ENCODE measurements around the gene IGSF10. TPM values are rescaled to one million over a fixed set of nuclear protein-coding genes. Genes with fewer than 3 reads are reported as not detected.
A peak's percentile ranks its signal among the peaks of the same experiment; 100 is the strongest.

Gene IGSF10
- total and polyA plus RNA-seq, 2 of the 13 experiments (the other 11 are each of a cell fraction or from before 2014, with no cell fraction given) = 0.16 TPM; not detected in 1

DNA sequence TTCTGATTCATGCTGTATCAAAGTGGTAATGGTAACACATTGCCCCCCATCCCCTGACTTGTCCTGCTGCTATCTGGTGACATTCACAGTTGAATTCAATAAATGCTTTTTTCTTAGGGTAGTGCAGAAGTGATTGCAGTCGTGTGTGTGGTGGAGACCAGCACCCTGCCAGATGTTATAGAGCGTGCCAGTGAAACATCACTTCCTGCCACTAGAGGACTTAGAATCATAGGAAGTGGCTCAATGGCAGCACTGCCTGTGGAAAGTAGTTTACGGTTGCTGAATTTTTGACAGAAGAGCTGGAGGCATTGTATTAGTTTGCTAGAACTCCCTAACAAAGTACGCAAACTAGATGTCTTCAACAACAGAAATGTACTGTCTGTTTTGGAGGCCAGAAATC, 38.9 kb downstream of the IGSF10 start (continued):
- TF ChIP-seq, protein P1, sequence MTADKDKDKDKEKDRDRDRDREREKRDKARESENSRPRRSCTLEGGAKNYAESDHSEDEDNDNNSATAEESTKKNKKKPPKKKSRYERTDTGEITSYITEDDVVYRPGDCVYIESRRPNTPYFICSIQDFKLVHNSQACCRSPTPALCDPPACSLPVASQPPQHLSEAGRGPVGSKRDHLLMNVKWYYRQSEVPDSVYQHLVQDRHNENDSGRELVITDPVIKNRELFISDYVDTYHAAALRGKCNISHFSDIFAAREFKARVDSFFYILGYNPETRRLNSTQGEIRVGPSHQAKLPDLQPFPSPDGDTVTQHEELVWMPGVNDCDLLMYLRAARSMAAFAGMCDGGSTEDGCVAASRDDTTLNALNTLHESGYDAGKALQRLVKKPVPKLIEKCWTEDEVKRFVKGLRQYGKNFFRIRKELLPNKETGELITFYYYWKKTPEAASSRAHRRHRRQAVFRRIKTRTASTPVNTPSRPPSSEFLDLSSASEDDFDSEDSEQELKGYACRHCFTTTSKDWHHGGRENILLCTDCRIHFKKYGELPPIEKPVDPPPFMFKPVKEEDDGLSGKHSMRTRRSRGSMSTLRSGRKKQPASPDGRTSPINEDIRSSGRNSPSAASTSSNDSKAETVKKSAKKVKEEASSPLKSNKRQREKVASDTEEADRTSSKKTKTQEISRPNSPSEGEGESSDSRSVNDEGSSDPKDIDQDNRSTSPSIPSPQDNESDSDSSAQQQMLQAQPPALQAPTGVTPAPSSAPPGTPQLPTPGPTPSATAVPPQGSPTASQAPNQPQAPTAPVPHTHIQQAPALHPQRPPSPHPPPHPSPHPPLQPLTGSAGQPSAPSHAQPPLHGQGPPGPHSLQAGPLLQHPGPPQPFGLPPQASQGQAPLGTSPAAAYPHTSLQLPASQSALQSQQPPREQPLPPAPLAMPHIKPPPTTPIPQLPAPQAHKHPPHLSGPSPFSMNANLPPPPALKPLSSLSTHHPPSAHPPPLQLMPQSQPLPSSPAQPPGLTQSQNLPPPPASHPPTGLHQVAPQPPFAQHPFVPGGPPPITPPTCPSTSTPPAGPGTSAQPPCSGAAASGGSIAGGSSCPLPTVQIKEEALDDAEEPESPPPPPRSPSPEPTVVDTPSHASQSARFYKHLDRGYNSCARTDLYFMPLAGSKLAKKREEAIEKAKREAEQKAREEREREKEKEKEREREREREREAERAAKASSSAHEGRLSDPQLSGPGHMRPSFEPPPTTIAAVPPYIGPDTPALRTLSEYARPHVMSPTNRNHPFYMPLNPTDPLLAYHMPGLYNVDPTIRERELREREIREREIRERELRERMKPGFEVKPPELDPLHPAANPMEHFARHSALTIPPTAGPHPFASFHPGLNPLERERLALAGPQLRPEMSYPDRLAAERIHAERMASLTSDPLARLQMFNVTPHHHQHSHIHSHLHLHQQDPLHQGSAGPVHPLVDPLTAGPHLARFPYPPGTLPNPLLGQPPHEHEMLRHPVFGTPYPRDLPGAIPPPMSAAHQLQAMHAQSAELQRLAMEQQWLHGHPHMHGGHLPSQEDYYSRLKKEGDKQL (CRISPR knock-in tag; IDR thresholded peaks at IDR 0.05; ENCODE audit: low read depth) = no peak
- TF ChIP-seq ZNF317 (CRISPR knock-in tag; IDR thresholded peaks at IDR 0.05) = no peak
- no peak for TF ChIP-seq ZNF607 (CRISPR knock-in tag; IDR thresholded peaks at IDR 0.05; ENCODE audit: borderline replicate concordance)
- TF ChIP-seq CENPT (CRISPR knock-in tag; IDR thresholded peaks at IDR 0.05; ENCODE audit: low read depth) = no peak
- TF ChIP-seq, protein P2, sequence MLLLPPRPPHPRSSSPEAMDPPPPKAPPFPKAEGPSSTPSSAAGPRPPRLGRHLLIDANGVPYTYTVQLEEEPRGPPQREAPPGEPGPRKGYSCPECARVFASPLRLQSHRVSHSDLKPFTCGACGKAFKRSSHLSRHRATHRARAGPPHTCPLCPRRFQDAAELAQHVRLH (CRISPR knock-in tag; IDR thresholded peaks at IDR 0.05; ENCODE audit: borderline replicate concordance, low read depth) = no peak
- no peak for TF ChIP-seq PHF5A (CRISPR knock-in tag; IDR thresholded peaks at IDR 0.05; ENCODE audit: low read depth, unreplicated experiment)
- TF ChIP-seq SP5 (CRISPR knock-in tag; IDR thresholded peaks at IDR 0.05; ENCODE audit: borderline replicate concordance, low read depth) = no peak
- no peak for TF ChIP-seq ZNF776 (CRISPR knock-in tag; IDR thresholded peaks at IDR 0.05)

DNA sequence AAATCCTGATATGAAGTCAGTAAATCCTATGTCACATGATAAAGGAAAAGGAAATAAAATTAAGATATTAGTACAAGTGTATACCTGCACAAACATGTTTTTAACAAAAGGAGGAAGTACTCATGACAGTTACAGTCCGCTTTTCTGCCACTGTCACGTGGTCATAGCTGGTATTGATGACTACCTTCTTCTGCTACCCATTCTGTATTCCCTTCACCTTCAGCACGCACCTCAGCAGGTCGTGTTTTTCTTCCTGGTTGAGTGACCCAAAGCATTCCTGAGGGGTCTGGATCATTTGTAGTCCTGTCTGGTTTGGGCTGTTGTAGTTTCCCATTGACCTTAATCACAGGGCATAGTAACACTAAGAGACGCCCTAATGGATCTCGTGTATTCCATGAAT, 41.1 kb downstream of the IGSF10 start:
- no peak for FAIRE-seq
- peaks cover 8% of the 10 kb centered on the region for H3K4me1 ChIP-seq (ENCODE audit: insufficient read depth, low read length)
- DNase-seq (ENCODE audit: low spot score) = no peak
- H2AFZ ChIP-seq (ENCODE audit: low read length) = no peak overlapping the region
- H3K27ac ChIP-seq (ENCODE audit: extremely low read length, insufficient read depth, low read length) = no peak overlapping the region
- no peak overlapping the region for H3K4me2 ChIP-seq (ENCODE audit: low read depth, low read length)
- ChIA-PET POLR2A (no interaction called here), CTCF (ENCODE audit: low intra/inter-chr PET ratio, low total read pairs) (no interaction called here)
- 36% methylated on average over 6 of the region's 6 CpGs for WGBS (ENCODE audit: low lambda C conversion rate)
- H3K27me3 ChIP-seq (ENCODE audit: control insufficient read depth in 1 of 2, insufficient read depth in 2 of 2, low read length in 2 of 2) = 0 out of 5 replicates have a peak, but pooled peaks cover 0 to 2% of the 10 kb centered on the region in 2 experiments
- H3K9ac ChIP-seq (ENCODE audit: insufficient read depth, low read depth, low read length) = no peak overlapping the region
- intact Hi-C loops (cut with micrococcal nuclease; ENCODE audit: unreplicated experiment) = no loop called here
- no peak for ATAC-seq
- H3K9me3 ChIP-seq (ENCODE audit: low read length) = no peaks in the 10 kb centered on the region
- no peak for TF ChIP-seq RXRA (CRISPR knock-in tag; IDR thresholded peaks at IDR 0.05)
- TF ChIP-seq RAD51 (IDR thresholded peaks at IDR 0.05; ENCODE audit: borderline replicate concordance) = peak; percentile 24; the same call in 1 of the 2 replicates
- no peaks in the 10 kb centered on the region for H3K36me3 ChIP-seq (replicated peaks in 1 of 2; ENCODE audit: control insufficient read depth in 1 of 2, insufficient read depth in 2 of 2, low read length in 2 of 2)
- H3K79me2 ChIP-seq (ENCODE audit: insufficient read depth, low read length) = no peaks in the 10 kb centered on the region
- no peak overlapping the region for H3K4me3 ChIP-seq (replicated peaks in 1 of 3; ENCODE audit: insufficient read depth in 1 of 3, low read depth in 2 of 3, low read length in 3 of 3)
- in situ Hi-C loops (cut with HindIII; ENCODE audit: extremely low pct_ligation_motif_present, low pct_unique_long_range_greater_than_20kb) = no loop called here
- H4K20me1 ChIP-seq (ENCODE audit: insufficient read depth, low read length) = no peaks in the 10 kb centered on the region
- BruUV-seq (replicated peaks) = no TSS peak

Data from HepG2 (cell line).